NCI-H2171 (cell line): Measurements from ENCODE around the gene PTPRJ.
"Not testable (repeated sequence)": the region's sequence is repeated elsewhere in the genome, so short reads cannot be mapped to it uniquely, and the experiment has no call there.

ENCODE experiments used
- DNase-seq: peaks from one replicate; lab custom pipeline; 2025; lab: John Stamatoyannopoulos, UW

The PTPRJ gene

DNA sequence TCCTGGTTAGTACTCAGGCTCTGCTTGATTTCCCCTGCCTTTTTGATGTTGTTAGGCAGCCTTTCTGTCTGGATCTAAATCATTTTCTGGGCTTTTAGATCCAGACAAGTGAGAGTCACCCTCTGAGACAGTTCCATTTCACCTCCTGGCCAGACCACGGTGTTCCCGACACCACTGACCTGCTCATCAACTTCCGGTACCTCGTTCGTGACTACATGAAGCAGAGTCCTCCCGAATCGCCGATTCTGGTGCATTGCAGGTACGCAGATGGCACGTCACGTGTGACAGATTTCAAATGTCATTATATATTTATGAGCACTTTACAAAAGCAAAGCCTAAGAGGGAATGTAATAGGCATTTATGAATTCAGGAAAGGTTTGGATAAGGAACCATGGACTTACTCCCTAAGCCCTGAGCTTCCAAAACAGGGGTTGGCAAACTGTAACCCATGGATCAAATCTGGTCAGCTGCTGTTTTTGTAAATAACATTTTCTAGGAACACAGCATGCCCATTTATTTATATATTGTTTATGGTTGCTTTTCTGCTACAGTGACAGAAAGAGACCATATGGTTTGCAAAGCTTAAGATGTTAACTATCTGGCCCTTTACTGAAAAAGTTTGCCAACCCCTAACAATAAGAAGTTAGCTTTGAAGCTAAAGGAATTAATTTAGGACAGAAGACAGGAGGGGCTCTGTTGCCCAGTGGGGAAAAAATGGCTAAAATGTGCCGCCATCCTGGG, 183.2 kb downstream of the PTPRJ start:
- DNase-seq, result no peak

DNA sequence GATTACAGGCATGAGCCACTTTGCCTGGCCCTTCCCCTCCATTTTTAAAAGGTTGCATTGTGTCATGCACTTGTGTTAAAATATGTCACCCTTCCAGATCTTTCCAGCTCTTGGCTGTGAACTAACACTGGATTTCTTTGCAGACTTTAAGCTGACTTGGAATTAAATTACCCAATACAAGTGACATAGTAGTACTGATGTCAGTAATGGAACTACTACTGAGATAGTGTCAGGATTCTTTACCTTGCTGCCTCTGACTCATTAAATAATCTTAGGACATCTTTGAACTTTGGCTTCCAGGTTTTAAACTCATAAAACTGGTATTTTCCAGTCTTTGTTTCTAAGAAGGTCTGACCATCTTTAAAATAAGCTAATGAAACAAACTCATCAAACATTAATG, 184.5 kb downstream of the PTPRJ start:
- DNase-seq, result no peak

DNA sequence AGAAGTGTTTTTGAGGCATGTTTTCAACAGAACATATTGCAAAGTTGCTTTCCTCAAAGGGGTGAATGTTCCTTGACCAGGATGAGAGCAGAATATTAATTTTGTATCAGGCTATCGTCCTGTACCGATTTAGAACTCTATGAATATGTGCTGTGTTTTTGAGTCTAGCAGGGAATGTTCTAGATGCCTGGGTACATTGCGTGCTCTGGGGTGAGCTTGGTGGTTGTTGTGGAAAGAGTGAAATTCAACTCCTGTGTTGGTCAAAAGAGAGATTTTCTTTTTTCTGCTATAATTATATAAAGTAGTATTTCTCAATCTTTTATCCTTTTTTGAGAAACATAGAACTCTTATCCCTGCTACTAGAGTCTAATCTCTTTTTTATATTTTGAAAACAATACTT, 185.1 kb downstream of the PTPRJ start:
- no peak for DNase-seq

DNA sequence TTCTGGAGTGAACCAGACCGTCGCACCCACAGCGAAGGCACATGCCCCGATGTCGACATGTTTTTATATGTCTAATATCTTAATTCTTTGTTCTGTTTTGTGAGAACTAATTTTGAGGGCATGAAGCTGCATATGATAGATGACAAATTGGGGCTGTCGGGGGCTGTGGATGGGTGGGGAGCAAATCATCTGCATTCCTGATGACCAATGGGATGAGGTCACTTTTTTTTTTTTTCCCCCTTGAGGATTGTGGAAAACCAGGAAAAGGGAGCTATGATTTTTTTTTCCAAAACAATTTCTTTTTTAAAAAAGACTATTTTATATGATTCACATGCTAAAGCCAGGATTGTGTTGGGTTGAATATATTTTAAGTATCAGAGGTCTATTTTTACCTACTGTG, 187.0 kb downstream of the PTPRJ start:
- DNase-seq, result no peak

DNA sequence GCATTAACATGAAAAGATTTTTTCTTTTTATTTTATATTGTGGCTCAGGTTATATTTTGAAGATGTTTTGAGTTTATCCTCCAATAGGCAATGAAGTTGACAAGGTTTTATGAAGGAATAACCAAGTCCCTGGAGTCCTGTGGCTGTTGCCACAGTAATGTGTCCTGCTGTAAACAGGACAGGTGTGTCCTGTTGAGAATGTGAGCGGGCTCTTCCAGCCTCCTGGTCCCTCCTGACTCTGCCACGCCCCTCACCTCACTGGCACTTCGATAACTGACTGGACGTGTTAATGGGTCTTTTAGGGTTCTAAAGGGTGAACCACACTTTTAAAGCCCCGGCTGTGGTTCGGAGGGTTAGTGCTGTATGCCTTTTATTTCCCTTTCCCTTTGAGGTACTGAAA, 188.5 kb downstream of the PTPRJ start:
- no peak for DNase-seq

DNA sequence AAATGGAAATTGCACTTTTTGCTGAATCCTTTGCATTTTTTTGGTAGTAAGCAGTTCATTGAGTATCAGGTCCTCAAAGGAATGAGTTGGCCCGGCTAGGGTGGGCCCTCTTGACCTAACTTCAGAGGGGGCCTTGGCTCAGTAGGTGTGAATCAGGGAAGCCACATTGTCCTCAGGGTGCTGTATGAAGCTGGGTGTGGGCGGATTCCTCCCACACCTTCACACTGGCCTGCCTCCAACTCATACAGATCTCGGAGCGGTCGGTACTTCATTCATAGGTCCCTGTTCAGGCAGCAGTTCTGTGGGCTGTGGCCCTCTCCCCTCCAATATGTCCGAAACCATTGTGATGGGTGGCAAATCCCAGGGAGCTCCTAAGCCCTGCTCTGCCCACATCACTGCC, 188.9 kb downstream of the PTPRJ start:
- DNase-seq, result no peak

DNA sequence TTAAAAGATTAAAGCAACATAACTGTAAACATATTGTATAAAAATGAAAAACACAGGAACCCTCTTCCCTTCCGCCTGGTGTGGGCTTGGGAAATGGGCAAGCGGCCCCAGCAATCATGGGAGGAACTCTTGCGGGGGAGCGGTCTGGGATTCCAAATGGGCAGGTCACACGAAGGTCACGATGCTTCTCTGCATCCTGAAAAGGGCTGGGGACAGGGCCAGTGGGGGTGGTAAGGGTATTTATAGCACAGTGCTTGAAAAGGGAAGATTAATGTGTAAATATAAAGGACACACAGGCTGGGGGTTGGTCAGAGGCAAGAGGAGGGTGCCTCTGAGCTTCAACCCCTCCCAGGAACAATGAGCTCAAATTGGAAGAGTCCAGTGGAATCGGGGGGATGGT, 189.4 kb downstream of the PTPRJ start:
- no peak for DNase-seq

DNA sequence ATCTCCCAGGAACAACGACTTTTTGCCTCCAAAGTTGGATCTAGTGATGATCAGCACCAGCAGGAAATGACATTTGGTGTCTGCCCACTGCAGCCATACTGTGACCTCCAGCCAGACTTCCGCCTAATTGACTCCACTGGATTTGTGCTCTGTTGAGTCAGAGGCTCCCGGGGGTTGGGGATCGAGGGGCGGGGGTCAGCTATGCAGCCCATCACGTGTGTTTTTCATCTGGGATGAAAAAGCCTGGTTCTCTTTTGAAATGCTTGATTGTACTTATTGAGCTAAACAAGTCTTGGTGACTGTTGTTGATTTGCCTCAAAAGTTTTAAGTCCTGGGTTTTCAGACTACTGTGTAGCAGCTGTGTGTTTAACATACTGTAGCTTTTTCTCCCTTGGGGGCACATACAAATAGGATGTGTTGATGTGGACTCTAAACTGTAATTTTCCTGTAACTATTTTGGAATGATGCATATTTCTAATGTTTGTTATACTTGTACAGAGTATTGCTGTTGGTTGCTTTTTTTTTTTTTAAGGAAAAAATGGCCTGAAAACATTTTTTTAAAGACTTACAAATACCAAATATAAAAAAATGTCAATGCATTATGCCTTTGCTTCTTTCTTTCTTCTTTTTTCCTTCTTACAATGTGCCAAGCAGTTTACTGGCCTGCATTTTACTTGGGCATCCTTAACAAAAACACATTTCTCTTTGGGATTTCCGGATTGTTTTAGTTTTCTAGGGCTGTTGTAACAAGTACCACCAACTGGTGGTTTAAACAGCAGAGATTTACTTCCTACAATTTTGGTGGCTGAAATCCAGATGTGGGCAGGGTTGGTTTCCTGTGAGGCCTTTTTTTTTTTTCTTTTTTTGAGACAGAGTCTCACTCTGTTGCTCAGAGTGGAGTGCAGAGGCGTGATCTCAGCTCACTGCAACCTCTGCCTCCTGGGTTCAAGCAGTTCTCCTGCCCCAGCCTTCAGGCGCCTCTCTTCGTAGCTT, 190.2 kb downstream of the PTPRJ start:
- DNase-seq, result no peak

DNA sequence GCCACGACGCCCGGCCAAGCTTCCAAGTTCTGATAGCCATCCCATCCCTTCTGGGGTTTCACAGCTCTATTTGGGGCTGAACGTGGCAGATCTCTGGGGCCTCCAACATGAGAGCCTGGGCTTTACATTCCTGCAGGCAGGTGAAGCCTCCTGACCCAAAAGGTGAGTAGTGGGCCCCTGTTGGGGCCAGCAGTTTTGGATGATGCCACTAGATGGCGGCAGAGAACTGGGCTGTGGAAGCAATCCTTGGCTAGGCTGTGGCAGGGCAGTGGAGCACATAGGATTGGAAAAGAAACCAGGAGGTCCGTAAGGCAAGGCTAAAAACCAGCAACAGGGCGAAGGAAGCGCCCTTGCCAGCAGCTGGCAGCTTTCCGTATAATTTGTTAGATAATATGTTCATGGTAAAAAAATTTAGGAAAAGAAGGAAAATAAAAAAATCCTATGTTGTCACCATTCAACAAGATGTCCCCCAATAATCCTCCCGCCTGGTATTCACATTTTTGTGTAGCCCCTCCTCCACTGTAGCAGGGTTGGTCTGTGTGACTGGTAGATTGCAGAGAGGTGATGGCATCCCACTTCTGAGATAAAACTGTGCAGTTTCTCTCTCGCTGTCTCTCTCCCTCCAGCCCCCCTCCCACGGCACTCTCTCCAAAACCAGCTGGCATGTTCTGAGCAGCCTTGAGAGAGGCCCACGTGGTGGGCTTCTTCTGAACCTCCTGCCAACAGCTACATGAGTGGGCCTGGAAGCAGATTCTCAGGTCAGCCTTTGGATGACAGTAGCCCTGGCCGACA, 192.7 kb downstream of the PTPRJ start:
- peak; percentile 25 for DNase-seq

DNA sequence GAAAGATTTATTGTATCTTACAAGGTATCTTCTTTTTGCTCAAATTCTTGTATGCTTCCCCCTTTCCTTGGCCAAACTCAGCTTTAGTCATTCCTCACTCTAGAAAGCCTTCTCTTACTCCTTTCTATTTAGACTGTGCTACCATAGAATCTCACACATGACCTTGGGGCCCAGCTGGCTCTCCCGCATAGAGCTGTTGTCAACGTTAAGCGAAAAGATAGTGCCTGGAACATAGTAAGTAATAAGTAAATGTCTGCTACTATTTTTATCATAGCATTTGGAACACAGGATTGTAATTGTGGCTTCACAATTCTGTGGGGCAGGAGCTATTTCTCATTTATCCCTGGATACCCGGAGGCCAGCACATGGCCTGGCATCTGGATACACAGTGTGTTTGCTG, 197.3 kb downstream of the PTPRJ start:
- DNase-seq, result no peak

DNA sequence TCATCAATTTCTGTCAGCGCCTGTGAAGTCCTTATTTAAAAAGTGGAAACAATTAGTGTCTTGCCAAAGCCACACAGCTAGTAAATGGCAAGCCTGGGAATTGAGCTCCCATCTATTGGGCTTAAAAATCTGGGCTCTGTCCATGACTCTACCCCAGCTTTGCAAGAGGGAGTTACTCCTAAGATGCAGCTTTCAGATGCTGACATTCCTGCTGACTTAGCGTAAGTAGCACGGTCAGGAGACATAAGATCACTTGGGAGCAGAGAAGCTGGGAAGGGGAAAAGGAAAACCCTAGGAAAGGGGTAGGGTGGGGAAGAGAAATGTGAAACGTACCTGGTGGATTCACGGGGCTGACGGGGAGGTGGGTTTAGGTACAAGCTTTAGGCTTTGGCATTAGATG, 200.3 kb downstream of the PTPRJ start:
- no peak for DNase-seq

DNA sequence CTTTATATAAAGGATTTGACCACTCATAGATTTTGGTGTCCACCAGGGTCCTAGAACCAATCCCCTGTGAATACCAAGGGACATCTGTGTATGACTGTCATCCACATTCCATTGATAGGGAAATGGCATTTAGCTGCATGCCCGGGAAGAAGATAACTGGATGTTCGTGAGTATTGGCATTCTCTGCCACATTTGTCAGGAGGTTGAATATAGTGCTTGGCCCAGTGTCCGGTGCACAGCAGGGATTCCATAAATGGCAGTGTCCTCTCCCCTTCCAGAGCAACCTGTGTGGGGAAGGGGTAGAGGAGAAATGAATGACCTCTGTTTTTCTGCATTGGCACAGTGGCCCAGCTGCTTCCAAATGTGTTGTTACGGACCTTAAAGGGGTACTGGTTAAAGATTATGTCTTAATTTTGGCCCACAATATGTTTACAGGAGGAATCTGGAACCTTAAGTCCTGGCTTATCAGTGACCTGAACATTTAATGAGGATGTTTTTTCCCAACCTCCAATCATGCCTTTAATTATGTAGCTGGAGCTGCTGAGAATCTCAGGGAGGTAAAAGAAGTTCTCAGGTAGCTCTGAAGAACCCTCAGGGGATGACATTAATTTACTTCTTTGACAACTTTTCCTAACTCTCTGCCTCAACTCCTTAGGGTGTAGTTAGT, 202.6 kb downstream of the PTPRJ start:
- DNase-seq, result no peak

DNA sequence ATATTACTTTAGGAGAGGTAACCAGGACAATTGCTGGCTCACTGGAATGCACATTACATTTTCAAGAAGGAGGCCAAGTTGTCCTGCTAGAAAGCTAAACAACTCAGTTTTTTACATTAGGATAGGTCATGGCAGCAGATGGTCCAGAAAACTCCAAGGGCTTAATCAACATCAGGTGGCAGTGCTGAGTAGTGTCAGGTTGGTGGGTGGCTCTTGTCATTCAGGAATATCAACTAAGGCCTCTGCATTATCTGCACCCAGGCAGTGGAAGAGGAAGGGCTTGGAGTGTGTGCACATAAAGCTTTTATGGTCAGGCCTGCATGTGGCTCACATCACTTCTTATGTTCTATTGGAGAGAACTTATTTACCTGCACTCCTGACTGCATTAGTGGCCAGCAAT, 204.1 kb downstream of the PTPRJ start:
- DNase-seq, result no peak

DNA sequence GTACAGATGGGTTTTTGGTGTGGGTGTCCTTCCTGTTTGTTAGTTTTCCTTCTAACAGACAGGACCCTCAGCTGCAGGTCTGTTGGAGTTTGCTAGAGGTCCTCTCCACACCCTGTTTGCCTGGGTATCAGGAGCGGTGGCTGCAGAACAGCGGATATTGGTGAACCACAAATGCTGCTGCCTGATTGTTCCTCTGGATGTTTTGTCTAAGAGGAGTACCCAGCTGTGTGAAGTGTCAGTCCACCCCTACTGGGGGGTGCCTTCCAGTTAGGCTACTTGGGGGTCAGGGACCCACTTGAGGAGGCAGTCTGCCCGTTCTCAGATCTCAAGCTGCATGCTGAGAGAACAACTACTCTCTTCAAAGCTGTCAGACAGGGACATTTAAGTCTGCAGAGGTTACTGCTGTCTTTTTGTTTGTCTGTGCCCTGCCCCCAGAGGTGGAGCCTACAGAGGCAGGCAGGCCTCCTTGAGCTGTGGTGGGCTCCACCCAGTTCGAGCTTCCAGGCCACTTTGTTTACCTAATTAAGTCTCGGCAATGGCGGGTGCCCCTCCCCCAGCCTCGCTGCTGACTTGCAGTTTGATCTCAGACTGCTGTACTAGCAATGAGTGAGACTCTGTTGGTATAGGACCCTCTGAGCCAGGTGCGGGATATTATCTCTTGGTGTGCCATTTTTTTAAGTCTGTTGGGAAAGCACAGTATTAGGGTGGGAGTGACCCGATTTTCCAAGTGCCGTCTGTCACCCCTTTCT, 210.7 kb downstream of the PTPRJ start:
- not testable (repeated sequence) for DNase-seq

DNA sequence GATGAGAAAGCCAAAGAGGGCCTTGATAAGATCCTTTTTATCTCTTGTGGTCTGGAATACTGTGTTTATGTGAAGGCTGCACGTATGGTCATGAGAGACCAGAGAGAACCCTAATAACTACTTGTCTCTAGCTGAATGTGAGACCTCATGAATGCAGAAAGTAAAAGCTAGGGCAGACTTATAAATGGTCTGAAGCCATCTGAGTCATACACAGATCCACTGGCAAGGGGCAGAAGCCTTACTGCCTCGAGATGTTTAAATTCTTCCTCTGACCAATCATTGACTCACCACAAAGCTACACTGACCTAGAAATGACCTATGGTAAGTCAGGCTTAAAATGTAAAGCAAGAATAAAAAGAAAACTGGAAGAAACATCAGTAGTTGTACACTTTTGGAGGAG, 213.5 kb downstream of the PTPRJ start:
- DNase-seq, result no peak

DNA sequence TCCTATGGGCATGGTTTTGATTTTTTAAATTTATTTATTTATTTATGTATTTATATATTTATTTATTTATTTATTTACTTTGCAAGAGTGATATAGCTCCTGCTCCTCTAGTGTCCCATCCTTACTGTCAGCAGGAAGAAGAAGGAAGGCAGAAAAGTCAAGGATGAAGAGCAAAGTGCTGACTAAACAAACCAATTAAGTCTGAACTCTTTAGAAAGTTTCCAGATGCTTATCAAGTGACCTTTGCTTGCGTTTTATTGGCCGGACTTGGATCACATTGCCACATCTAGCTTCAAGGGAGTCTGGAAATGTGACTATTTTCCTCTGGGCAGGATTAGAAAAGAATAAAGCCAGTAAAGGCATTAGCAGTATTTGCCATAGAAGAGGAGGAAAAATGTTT, 227.5 kb downstream of the PTPRJ start:
- no peak for DNase-seq

DNA sequence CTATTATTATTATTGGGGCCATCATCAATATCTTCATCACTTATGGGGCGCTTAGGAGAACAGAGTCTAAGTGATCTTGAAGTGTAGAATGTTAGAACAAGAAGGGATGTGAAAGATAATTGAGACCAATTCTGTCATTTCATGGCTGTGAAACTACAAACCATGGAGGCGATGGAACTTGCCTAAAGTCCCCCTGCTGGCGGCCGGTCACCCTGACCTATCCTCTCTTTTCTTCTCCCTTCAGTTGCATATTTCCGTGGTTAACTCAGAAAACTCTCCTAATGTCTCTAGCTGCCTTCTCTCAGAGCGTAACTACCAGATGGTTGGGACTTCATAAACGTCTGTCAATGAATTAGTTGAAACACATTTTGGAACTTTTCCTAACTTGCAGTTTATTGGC, 229.7 kb downstream of the PTPRJ start:
- no peak for DNase-seq

DNA sequence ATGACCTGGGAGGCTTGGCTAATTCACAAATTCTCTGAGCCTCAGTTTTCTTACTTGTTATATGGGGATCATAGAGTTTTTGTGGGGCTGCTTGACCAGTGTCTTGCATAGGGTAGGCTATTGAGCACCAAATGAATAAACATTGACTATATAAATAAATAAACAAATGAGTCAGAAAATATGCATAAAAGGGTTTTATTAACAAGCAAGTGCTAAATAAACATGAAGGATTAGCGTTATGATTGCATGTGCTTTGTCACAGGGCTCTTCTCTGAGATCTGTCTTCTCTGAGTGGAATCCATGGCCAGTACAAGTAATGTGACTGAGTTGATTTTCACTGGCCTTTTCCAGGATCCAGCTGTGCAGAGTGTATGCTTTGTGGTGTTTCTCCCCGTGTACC, 236.2 kb downstream of the PTPRJ start, which contains the start of gene OR4B1:
TSS of gene OR4B1 (plus strand) at position 301 of the 400 bp plus-strand sequence. CDS start at position 301, 0 bp downstream.
- DNase-seq, result no peak
